DOHH2 (cell line): Measurements from ENCODE around the gene TMEM255B.

Experiments
- H3F3A ChIP-seq: fragments of 200-600 bp; sonication (generic), shearing (Covaris generic); 2 replicates; pipeline ENCODE4 v1.6.0; 2016; ENCODE audit warnings: antibody characterized with exemption, mild to moderate bottlenecking; ENCODE audit not compliant: control insufficient read depth, insufficient read depth
- H3K27ac ChIP-seq: fragments of 200-600 bp; sonication (generic); 2 replicates; pipeline ENCODE4 v1.5.1; 2014; ENCODE audit warnings: low read depth, mild to moderate bottlenecking, low read length, moderate library complexity
- H3K27me3 ChIP-seq: fragments of 200-600 bp; sonication (generic); 2 replicates; pipeline ENCODE4 v1.6.1; 2014; ENCODE audit warnings: mild to moderate bottlenecking, low read length, mixed read lengths; ENCODE audit not compliant: control insufficient read depth
- H3K36me3 ChIP-seq: fragments of 200-600 bp; sonication (generic); 2 replicates; pipeline ENCODE4 v1.6.1; 2014; ENCODE audit warnings: mild to moderate bottlenecking, low read length, moderate library complexity, mixed read lengths; ENCODE audit not compliant: control insufficient read depth
- H3K4me1 ChIP-seq: fragments of 200-600 bp; sonication (generic); 2 replicates; pipeline ENCODE4 v1.6.1; 2014; ENCODE audit warnings: mild to moderate bottlenecking, low read length, mixed read lengths; ENCODE audit not compliant: control insufficient read depth
- H3K4me2 ChIP-seq: fragments of 200-600 bp; sonication (generic); 2 replicates; pipeline ENCODE4 v1.6.0; 2014; ENCODE audit warnings: mild to moderate bottlenecking, low read length, moderate library complexity
- H3K4me3 ChIP-seq: fragments of 200-600 bp; sonication (generic); 2 replicates; pipeline ENCODE4 v1.5.1; 2014; ENCODE audit warnings: mild to moderate bottlenecking, low read length, mixed read lengths
- H3K79me2 ChIP-seq: fragments of 200-600 bp; sonication (generic); 2 replicates; pipeline ENCODE4 v1.6.1; 2014; ENCODE audit warnings: mild to moderate bottlenecking, low read length, mixed read lengths; ENCODE audit not compliant: control insufficient read depth
- H3K9me2 ChIP-seq: fragments of 200-600 bp; sonication (generic); replicated peaks from 2 replicates; pipeline ENCODE4 v1.6.1; 2014; ENCODE audit warnings: mild to moderate bottlenecking, low read length, mixed read lengths; ENCODE audit not compliant: control insufficient read depth
- H3K9me3 ChIP-seq: fragments of 200-600 bp; sonication (generic); 2 replicates; pipeline ENCODE4 v1.6.1; 2014; ENCODE audit warnings: antibody characterized with exemption, low read length, mixed read lengths; ENCODE audit not compliant: control insufficient read depth, insufficient read depth
- H4K20me1 ChIP-seq: fragments of 200-600 bp; sonication (generic); 2 replicates; pipeline ENCODE4 v1.6.0; 2014; ENCODE audit warnings: low read depth, mild to moderate bottlenecking, antibody characterized with exemption, low read length, moderate library complexity; ENCODE audit not compliant: control insufficient read depth, insufficient read depth
- CTCF ChIP-seq: fragments of 200-600 bp; sonication (generic); IDR thresholded peaks from one replicate; pipeline ENCODE4 v1.5.1; 2014; ENCODE audit warnings: antibody characterized with exemption, mild to moderate bottlenecking, low read depth, low read length; ENCODE audit not compliant: poor library complexity, severe bottlenecking
- EZH2phosphoT487 ChIP-seq: fragments of 200-600 bp; sonication (generic); IDR thresholded peaks from 2 replicates; pipeline ENCODE4 v1.6.1; 2017; ENCODE audit warnings: borderline replicate concordance, mild to moderate bottlenecking, antibody characterized with exemption, low read length, moderate library complexity, mixed read lengths

TMEM255B gene

GRCh38 chr13:113805431-113806103, 46.5 kb downstream of the TMEM255B start:
- Histone ChIP-seq H3K4me2 (no peak overlapping the region), H3K4me3 (no peak overlapping the region)
- TF ChIP-seq CTCF (no peak), EZH2phosphoT487 (no peak)

DNA sequence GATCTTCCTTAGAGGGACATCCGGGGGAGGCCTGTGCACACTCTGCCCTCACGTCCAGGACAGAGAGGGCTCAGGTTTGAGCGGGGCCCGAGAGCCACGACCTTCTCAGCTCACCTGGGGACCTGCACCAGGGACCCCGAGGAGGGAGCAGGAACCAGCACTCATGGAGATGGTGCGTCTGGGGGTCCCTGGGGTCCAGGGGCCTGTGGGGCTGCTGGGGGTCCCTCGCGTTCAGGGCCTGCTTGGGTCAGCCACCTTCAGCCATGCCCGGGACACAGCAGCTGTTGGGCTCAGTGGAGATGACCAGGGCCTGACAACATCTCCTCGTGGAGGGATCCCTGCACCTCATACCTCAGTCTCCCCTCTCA, 47.1 kb downstream of the TMEM255B start:
- Histone ChIP-seq H3K36me3 (no peaks in the 10 kb centered on the region), H4K20me1 (no peaks in the 10 kb centered on the region), H3K9me2 (no peaks in the 10 kb centered on the region), H3K27ac (no peak overlapping the region), H3K4me1 (no peaks in the 10 kb centered on the region), H3K27me3 (no peaks in the 10 kb centered on the region), H3F3A (no peaks in the 10 kb centered on the region), H3K4me3 (no peak overlapping the region), H3K4me2 (no peak overlapping the region), H3K9me3 (peaks cover 43% of the 10 kb centered on the region), H3K79me2 (no peaks in the 10 kb centered on the region)
- TF ChIP-seq CTCF (no peak), EZH2phosphoT487 (no peak)

More at GRCh38 chr13:113805431-113806103, 46.5 kb downstream of the TMEM255B start:
- Histone ChIP-seq H3K9me2 (no peaks in the 10 kb centered on the region), H3K27ac (no peak overlapping the region), H3K9me3 (peaks cover 42% of the 10 kb centered on the region), H3K27me3 (no peaks in the 10 kb centered on the region), H3K79me2 (no peaks in the 10 kb centered on the region), H3F3A (no peaks in the 10 kb centered on the region), H3K4me1 (no peaks in the 10 kb centered on the region), H3K36me3 (no peaks in the 10 kb centered on the region), H4K20me1 (no peaks in the 10 kb centered on the region)

DNA sequence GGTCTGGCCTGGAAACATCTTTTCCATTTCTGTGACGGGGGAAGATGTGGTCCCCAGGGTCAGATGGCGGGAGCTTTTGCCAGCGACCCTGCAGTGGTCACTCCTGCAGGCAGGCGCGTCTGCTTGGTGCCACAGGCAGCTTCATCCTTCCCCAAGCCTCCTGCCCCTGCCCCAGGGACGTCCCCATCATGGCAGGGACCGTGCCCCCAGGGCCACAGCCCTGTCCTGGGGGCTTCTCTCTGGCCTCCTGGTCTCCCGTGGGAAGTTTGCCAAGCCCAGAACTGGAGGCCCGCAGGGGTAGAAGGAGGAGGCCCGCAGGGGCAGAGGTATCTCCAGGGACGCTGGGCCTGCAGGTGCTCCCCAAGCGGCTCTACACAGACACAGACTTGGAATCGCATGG, 47.5 kb downstream of the TMEM255B start:
- TF ChIP-seq CTCF, result no peak
- TF ChIP-seq EZH2phosphoT487, result no peak
- H4K20me1 ChIP-seq, result no peaks in the 10 kb centered on the region
- no peaks in the 10 kb centered on the region for H3K4me1 ChIP-seq
- H3K4me3 ChIP-seq, result no peak overlapping the region
- H3K9me3 ChIP-seq, result peaks cover 43% of the 10 kb centered on the region
- H3K9me2 ChIP-seq, result no peaks in the 10 kb centered on the region
- H3K36me3 ChIP-seq, result no peaks in the 10 kb centered on the region
- H3K27ac ChIP-seq, result no peak overlapping the region
- no peaks in the 10 kb centered on the region for H3F3A ChIP-seq
- no peaks in the 10 kb centered on the region for H3K79me2 ChIP-seq
- no peak overlapping the region for H3K4me2 ChIP-seq
- no peaks in the 10 kb centered on the region for H3K27me3 ChIP-seq
